Mucosa of rectum (tissue), 2 donors: ENCODE measurements around the gene WDFY2.
"Not testable (repeated sequence)": the region's sequence is repeated elsewhere in the genome, so short reads cannot be mapped to it uniquely, and the experiment has no call there.

Experiments used
- H3K27ac ChIP-seq, 2 donors: one replicate each; pipeline ENCODE4 v1.7.0; 2013; ENCODE audit warnings: inconsistent platforms in 2 of 2, low read depth in 2 of 2, low read length in 2 of 2
- H3K27me3 ChIP-seq, 2 donors: one replicate each; pipeline ENCODE4 v1.7.0; 2013; ENCODE audit warnings: low read length in 2 of 2; ENCODE audit not compliant: control insufficient read depth in 2 of 2, insufficient read depth in 2 of 2
- H3K36me3 ChIP-seq, 2 donors: one replicate each; pipeline ENCODE4 v1.7.0; 2013; ENCODE audit warnings: low read length in 2 of 2; ENCODE audit not compliant: control insufficient read depth in 2 of 2, insufficient read depth in 2 of 2
- H3K4me1 ChIP-seq, 2 donors: one replicate each; pipeline ENCODE4 v1.7.0; 2013; ENCODE audit warnings: low read length in 2 of 2, mild to moderate bottlenecking in 1 of 2; ENCODE audit not compliant: control insufficient read depth in 2 of 2, insufficient read depth in 2 of 2
- H3K4me3 ChIP-seq, 2 donors: one replicate each; pipeline ENCODE4 v1.7.0; 2013; ENCODE audit warnings: low read length in 2 of 2
- H3K9ac ChIP-seq, 2 donors: one replicate each; pipeline ENCODE4 v1.7.0; 2013; ENCODE audit warnings: low read length in 2 of 2, low read depth in 1 of 2, mild to moderate bottlenecking in 1 of 2
- H3K9me3 ChIP-seq, 2 donors: one replicate each; pipeline ENCODE4 v1.7.0; 2013; ENCODE audit warnings: low read length in 2 of 2; ENCODE audit not compliant: control insufficient read depth in 2 of 2
- donor health status: healthy.
- donor health status: Normal muscosa, but diverticular disease.

Gene WDFY2

DNA sequence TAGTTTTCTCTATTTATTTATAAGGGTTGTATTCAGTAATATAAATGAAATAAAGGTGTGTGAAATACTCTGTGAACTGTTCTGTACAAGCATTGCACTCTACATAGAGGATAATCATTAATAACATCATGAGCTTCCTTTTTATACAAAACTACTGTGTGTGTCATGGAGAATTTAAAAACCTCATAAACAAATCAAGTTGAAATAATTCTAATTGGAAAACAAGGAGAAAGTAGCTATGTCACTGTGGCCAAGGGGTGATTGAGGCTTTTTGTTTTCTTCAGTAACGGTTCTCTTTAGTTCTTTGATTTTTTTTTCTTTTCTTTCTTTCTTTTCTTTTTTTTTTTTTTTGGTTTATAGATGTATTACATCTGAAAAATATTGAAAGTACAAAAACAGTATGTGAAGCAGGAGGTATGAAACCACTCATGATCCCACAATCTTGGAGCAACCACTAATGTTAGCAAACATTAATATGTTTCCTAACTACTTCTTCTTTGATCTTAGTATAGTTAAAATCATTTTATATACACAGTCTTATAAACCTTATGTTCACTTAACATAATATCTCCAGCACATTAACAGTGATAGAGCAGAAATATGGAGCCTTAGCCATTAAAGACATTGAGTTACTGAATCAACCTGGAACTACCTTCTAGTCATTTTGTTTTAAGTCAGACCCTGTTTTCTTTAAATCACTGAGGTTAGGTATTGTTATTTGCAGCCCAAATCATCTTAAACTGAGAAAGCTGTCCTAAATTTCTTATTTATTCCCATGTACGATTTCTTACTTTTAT lies 45.4 kb downstream of the WDFY2 start:
- H3K4me3 ChIP-seq = no peak overlapping the region
- no peaks in the 10 kb centered on the region for H3K36me3 ChIP-seq
- H3K9ac ChIP-seq = no peak overlapping the region
- no peak overlapping the region for H3K27ac ChIP-seq
- H3K9me3 ChIP-seq = no peaks in the 10 kb centered on the region
- no peaks in the 10 kb centered on the region for H3K4me1 ChIP-seq
- H3K27me3 ChIP-seq = no peaks in the 10 kb centered on the region

GRCh38 chr13:51630288-51630615 lies 46.0 kb downstream of the WDFY2 start:
- H3K4me1 ChIP-seq = no peaks in the 10 kb centered on the region
- no peak overlapping the region for H3K27ac ChIP-seq
- H3K36me3 ChIP-seq = no peaks in the 10 kb centered on the region
- no peaks in the 10 kb centered on the region for H3K27me3 ChIP-seq
- H3K9ac ChIP-seq = no peak overlapping the region
- no peak overlapping the region for H3K4me3 ChIP-seq
- H3K9me3 ChIP-seq = no peaks in the 10 kb centered on the region

- H3K9me3 ChIP-seq = no peaks in the 10 kb centered on the region
- no peak overlapping the region for H3K4me3 ChIP-seq
- no peaks in the 10 kb centered on the region for H3K36me3 ChIP-seq
- no peak overlapping the region for H3K9ac ChIP-seq
- no peaks in the 10 kb centered on the region for H3K4me1 ChIP-seq
- H3K27me3 ChIP-seq = no peaks in the 10 kb centered on the region
- H3K27ac ChIP-seq = no peak overlapping the region
Observed at GRCh38 chr13:51632591-51633362, 48.5 kb downstream of the WDFY2 start.

DNA sequence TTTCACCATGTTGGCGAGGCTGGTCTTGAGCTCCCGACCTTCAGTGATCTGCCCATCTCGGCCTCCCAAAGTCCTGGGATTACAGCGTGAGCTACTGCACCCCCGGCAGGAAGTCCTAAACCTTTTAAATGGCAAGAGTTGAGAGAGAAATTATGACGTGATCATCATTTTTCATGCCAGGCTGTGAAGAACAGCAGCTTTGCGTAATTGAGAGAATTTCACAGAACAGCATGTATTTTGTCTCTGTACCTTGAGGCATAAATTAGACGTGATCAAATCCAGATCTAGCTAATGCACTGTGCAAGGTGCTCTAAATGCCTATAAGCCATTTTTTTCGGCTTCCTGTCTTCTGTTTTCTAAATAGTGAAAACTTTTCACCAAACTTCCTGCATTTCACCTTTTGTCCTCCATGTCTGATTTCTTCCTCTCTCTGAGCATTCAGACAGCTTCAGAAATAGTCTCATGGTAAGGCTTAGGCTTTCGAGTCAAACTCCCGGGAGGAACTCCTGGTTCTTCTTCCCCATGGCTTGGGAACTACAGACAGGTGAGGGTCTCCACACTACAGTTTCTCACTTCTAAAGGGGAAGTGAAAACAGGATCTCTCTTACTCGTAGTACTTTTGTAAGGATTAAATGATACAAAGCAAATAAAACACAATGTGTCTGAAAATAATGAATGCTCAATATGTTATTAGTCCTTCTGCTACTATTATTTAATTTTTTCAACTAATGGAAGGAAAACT lies 51.0 kb downstream of the WDFY2 start:
- no peak overlapping the region for H3K9ac ChIP-seq
- H3K4me1 ChIP-seq = no peaks in the 10 kb centered on the region
- H3K4me3 ChIP-seq = no peak overlapping the region
- H3K27me3 ChIP-seq = no peaks in the 10 kb centered on the region
- no peaks in the 10 kb centered on the region for H3K9me3 ChIP-seq
- H3K27ac ChIP-seq = no peak overlapping the region
- H3K36me3 ChIP-seq = no peaks in the 10 kb centered on the region

DNA sequence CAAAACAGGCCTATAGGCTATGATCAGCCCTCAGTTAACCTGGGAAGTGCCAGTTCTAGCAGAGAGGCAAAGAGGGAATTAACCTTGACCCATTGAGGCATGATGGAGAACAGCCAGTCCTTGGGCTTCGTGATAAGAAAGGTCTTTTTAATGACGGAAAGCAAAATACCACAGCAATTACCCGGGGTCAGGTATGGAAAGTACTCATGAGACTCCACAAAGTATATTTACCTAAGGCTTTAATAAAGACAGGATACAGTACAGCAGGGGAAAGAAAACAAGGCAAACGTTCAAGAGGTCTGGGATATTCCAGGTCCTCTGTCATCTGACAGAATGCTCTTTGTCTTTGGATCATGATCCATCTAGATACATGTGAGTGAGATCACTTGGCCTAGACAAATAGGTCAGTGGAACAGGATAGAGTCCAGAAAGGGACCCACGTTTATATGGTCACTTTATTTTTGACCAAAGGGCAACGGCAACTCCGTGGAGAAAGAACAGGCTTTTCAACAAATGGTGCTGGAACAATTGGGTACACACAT lies 52.2 kb downstream of the WDFY2 start:
- Histone ChIP-seq H3K36me3 (no peaks in the 10 kb centered on the region), H3K4me1 (no peaks in the 10 kb centered on the region), H3K27ac (no peak overlapping the region), H3K9me3 (no peaks in the 10 kb centered on the region), H3K27me3 (no peaks in the 10 kb centered on the region), H3K9ac (no peak overlapping the region), H3K4me3 (no peak overlapping the region)

DNA sequence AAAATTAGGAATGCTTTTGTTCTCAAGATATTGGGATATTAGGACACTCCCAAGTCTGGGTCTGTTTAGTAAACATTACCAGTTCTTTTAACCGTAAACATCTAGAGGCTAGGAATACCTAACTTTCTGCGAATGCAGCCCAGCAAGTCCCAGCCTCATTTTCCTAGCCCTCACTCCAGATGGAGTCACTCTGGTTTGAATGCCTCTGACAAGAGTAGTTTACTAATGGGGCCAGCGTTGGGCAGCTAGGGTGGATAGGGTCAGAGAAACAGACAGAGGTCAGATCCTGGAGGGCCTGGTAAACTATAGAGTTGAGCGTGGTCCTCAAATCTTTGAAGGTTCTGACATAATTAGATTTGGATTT lies 53.6 kb downstream of the WDFY2 start:
- H3K4me1 ChIP-seq = no peaks in the 10 kb centered on the region

DNA sequence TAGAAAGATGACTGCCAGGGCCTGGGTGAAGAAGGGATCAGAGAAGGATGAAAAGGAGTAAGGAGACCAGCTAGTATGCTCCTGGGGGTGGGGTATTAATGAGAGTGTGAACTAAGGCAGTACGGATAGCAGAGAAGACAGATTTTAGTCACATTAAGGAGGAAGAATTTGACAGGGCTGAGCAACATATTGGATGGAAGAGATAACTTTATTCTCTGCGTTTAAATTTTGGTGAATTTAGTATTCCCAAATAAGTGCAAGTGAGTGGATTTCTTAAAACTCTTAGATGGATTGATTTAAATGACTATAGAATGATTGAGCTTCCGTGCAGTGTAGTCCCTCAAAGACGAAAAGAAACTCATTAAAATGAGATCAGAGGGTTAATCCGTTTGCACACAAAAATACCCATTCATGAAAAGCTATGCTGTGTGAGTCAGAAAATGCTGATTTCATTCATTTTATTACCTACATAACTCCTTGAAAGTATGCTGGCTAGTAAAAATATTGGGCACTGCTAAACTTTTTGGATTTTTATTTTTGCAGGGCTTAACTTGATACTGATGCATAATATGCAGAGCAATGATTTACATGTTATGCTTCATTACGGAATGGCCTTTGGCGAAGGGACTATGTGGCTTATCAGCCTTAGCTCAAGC lies 54.1 kb downstream of the WDFY2 start:
- H3K4me1 ChIP-seq = no peaks in the 10 kb centered on the region
- no peak overlapping the region for H3K27ac ChIP-seq
- H3K9ac ChIP-seq = no peak overlapping the region
- no peaks in the 10 kb centered on the region for H3K27me3 ChIP-seq
- H3K36me3 ChIP-seq = no peaks in the 10 kb centered on the region
- H3K4me3 ChIP-seq = no peak overlapping the region
- no peaks in the 10 kb centered on the region for H3K9me3 ChIP-seq

More for the DNA sequence above, 53.6 kb downstream of the WDFY2 start:
- no peak overlapping the region for H3K9ac ChIP-seq
- H3K4me3 ChIP-seq = no peak overlapping the region
- H3K27ac ChIP-seq = no peak overlapping the region
- no peaks in the 10 kb centered on the region for H3K9me3 ChIP-seq
- H3K36me3 ChIP-seq = no peaks in the 10 kb centered on the region
- no peaks in the 10 kb centered on the region for H3K27me3 ChIP-seq

GRCh38 chr13:51639171-51639570 lies 54.9 kb downstream of the WDFY2 start:
- Histone ChIP-seq H3K4me3 (no peak overlapping the region), H3K4me1 (peaks cover 0 to 5% of the 10 kb centered on the region in 2 donors), H3K36me3 (no peaks in the 10 kb centered on the region), H3K27ac (no peak overlapping the region), H3K9ac (no peak overlapping the region), H3K27me3 (no peaks in the 10 kb centered on the region), H3K9me3 (no peaks in the 10 kb centered on the region)

GRCh38 chr13:51640696-51641095 lies 56.4 kb downstream of the WDFY2 start:
- H3K4me3 ChIP-seq, H3K36me3 ChIP-seq, H3K9me3 ChIP-seq, H3K27ac ChIP-seq, H3K27me3 ChIP-seq, H3K9ac ChIP-seq, H3K4me1 ChIP-seq: not testable (repeated sequence)
